Urinary bladder (tissue), 4 donors: ENCODE measurements around the gene ATP11A. TPM values are rescaled to one million over a fixed set of nuclear protein-coding genes. Genes with fewer than 3 reads are reported as not detected.
"Not testable (repeated sequence)": the region's sequence is repeated elsewhere in the genome, so short reads cannot be mapped to it uniquely, and the experiment has no call there.

Source experiments
- DNase-seq: peaks from one replicate; pipeline ENCODE4 v3.0.0-alpha.2; 2015; ENCODE audit errors: extremely low spot score
- H3K27ac ChIP-seq: one replicate; pipeline ENCODE4 v1.5.1; 2013; ENCODE audit warnings: low read depth, mild to moderate bottlenecking, moderate library complexity
- H3K36me3 ChIP-seq: one replicate; pipeline ENCODE4 v1.6.1; 2013; ENCODE audit warnings: mild to moderate bottlenecking, moderate library complexity; ENCODE audit not compliant: insufficient read depth
- H3K4me1 ChIP-seq: one replicate; pipeline ENCODE4 v1.6.1; 2013; ENCODE audit warnings: mild to moderate bottlenecking, moderate library complexity; ENCODE audit not compliant: insufficient read depth
- H3K4me3 ChIP-seq: one replicate; pipeline ENCODE4 v1.5.1; 2013; ENCODE audit warnings: low read depth, low read length
- WGBS: extraction: QIAGEN DNeasy Blood & Tissue Kit; methylation state at CpG from one replicate; pipeline ENCODE4 v1.1.7; 2013; 5-methylcytosine and 5-hydroxymethylcytosine counted together
- polyA plus RNA-seq: library from polyadenylated mRNA; stranded (reverse); fragments of 200-250 nt; gene quantifications from one replicate; pipeline ENCODE4 v1.2.3, GENCODE V29; 2013
- total RNA-seq: library from RNA; depleted of rRNA; stranded (reverse); fragments of >200 nt; gene quantifications from one replicate; pipeline ENCODE4 v1.2.3, GENCODE V29; 2014
- donor health status: healthy with polysubstance abuse.
- donor health status: healthy.

The ATP11A gene
- total and polyA plus RNA-seq, 2 donors, result 11.4 to 26.2 TPM

DNA sequence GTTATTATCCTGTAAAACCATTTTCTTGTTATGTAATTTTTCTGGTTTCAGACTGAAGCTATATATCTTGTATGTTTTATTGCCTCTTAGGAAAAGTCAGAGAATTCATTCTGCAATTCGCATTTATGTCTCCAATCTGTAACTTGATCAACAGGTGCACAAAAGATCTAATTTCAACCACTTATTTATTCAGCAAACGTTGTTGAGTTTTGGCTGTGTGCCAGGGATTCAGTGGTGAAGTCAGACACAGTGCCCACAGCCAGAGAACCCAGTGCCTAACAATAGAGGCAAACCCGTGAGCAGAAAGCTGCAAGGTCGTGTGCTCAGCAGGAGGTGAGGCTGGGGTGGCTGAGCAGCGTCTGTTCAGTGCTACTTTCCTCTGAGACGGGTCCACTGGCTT is 159.7 kb downstream of the ATP11A start:
- H3K36me3 ChIP-seq, result no peaks in the 10 kb centered on the region
- H3K4me1 ChIP-seq, result no peaks in the 10 kb centered on the region
- DNase-seq, result no peak
- H3K27ac ChIP-seq, result no peak overlapping the region
- 79% methylated on average over 6 of the region's 6 CpGs for WGBS
- H3K4me3 ChIP-seq, result no peak overlapping the region

DNA sequence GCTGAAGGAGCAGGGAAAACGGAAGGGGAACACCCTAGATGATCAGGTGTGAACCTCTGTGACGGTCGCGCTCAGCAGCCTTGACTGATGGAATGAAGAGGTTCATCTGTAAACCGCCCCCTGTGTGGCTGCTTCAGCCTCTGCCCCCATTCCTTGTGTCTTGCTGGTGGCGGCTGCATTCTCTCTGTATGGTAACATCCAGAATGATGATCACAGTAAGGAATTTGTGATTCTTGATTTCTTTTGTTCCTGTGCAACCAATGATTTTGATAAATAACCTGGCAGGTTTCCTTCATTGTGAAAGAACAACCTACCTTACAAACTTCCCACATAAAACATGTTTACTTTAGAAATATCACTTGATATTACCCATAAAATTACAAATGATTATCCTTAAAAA is 160.4 kb downstream of the ATP11A start:
- H3K4me3 ChIP-seq, result no peak overlapping the region
- no peaks in the 10 kb centered on the region for H3K4me1 ChIP-seq
- H3K27ac ChIP-seq, result no peak overlapping the region
- WGBS, result 98% methylated on average over 6 of the region's 6 CpGs
- DNase-seq, result no peak
- no peaks in the 10 kb centered on the region for H3K36me3 ChIP-seq

DNA sequence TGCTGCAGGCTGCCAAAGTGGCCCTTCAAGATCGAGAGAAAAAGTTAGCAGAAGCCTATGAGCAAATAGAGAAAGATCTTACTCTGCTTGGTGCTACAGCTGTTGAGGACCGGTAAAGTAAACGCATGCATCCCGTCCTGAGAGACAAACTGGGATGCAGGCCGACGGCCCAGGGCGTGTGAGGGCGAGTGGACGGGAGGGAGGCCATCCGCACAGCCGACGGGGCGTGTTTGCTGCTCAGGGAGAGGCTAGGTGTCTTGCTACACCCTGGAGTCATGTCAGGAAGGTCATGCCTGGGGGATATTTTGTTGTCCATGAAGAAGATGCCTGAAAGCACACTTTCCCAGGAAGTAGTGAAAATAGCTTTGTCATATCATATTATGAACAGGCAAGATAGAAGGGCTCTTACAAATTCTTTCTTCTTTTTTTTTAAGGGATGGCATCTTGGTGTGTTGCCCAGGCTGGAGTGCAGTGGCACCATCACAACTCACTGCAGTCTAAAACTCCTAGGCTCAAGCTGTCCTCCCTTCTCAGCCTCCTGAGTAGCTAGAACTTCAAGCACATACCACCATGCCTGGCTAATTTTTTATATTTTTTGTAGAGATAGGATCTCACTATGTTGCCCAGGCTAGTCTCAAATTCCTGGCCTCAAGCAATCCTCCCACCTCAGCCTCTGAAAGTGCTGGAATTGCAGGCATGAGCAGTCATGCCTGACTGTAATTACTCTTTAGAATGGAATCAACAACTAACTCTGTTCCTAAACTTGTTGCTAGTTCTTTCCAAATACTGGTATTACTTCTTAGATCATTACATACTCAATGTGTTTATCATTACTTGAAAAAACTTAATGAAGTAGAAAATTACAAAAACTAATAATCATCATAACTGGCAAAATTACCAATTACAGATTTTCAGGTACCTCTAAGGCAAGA is 161.5 kb downstream of the ATP11A start:
- 90% methylated on average over 13 of the region's 13 CpGs for WGBS
- H3K36me3 ChIP-seq, result no peaks in the 10 kb centered on the region
- H3K4me3 ChIP-seq, result no peak overlapping the region
- no peak for DNase-seq
- no peak overlapping the region for H3K27ac ChIP-seq
- no peaks in the 10 kb centered on the region for H3K4me1 ChIP-seq

DNA sequence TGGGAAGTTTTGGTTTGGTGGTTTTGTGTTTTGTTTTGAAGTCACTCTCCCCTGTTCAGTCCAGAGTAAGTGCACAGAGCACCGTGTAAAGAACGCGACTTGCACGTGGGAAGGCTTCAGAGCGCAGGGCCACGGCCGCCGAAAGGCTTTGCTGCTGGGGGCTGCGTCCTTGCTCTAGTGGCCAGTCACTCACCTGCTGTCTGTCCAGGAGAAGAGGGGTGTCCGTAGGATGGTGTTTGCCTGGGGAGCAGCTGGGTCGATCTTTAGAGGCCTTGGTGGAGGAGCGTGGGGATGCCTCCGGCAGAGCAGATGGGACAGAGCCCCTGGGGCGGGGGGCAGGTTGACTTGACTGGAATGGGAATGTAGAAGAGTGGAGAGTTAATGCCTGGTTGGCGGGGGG is 162.6 kb downstream of the ATP11A start:
- 91% methylated on average over 15 of the region's 15 CpGs for WGBS
- Histone ChIP-seq H3K27ac (no peak overlapping the region), H3K4me3 (no peak overlapping the region), H3K36me3 (no peaks in the 10 kb centered on the region), H3K4me1 (no peaks in the 10 kb centered on the region)
- no peak for DNase-seq

DNA sequence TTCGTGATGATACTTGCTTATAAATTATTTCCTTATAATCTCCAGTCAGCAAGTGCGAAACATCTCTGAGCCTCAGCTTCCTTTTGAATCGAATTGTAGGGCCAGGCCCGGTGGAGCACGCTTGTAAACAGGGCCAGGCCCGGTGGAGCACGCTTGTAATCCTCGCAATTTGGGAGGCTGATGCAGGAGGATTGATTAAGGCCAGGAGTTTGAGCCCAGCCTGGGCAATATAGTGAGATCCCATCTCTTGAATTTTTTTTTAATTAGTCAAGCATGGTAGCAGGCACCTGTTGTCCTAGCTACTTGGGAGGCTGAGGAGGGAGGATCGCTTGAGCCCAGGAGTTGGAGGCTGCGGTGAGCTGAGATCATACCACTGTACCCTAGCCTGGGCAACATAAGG is 163.0 kb downstream of the ATP11A start:
- DNase-seq, result no peak
- Histone ChIP-seq H3K27ac (no peak overlapping the region), H3K4me1 (no peaks in the 10 kb centered on the region), H3K36me3 (no peaks in the 10 kb centered on the region), H3K4me3 (no peak overlapping the region)
- 96% methylated on average over 10 of the region's 10 CpGs for WGBS

DNA sequence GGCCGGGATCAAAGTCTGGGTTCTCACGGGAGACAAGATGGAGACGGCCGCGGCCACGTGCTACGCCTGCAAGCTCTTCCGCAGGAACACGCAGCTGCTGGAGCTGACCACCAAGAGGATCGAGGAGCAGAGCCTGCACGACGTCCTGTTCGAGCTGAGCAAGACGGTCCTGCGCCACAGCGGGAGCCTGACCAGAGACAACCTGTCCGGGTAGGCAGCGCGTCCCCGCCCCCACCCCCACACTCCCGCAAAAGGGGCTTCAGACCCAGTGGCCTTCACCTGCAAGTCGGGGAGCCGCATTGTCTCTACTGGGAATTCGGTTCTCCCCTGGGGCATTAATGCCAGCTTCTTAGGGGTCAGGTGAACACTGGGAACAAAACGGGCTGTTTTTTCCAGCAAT is 164.5 kb downstream of the ATP11A start:
- Histone ChIP-seq H3K27ac (no peak overlapping the region), H3K36me3 (no peaks in the 10 kb centered on the region), H3K4me1 (no peaks in the 10 kb centered on the region), H3K4me3 (no peak overlapping the region)
- 95% methylated on average over 25 of the region's 25 CpGs for WGBS
- no peak for DNase-seq

DNA sequence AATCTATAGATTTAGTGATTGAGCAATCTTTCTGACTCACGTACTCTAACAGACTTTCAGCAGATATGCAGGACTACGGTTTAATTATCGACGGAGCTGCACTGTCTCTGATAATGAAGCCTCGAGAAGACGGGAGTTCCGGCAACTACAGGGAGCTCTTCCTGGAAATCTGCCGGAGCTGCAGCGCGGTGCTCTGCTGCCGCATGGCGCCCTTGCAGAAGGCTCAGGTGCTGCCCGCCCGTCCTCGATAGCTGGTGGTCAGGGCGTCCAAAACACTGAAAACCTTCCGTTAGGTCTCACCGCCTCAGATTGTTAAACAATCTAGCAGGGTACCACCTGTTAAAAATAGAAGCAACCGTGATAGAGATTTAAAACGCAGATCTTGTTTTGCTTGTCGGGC is 166.0 kb downstream of the ATP11A start:
- no peaks in the 10 kb centered on the region for H3K36me3 ChIP-seq
- WGBS, result 97% methylated on average over 21 of the region's 21 CpGs
- H3K4me3 ChIP-seq, result no peak overlapping the region
- no peak for DNase-seq
- no peaks in the 10 kb centered on the region for H3K4me1 ChIP-seq
- no peak overlapping the region for H3K27ac ChIP-seq

DNA sequence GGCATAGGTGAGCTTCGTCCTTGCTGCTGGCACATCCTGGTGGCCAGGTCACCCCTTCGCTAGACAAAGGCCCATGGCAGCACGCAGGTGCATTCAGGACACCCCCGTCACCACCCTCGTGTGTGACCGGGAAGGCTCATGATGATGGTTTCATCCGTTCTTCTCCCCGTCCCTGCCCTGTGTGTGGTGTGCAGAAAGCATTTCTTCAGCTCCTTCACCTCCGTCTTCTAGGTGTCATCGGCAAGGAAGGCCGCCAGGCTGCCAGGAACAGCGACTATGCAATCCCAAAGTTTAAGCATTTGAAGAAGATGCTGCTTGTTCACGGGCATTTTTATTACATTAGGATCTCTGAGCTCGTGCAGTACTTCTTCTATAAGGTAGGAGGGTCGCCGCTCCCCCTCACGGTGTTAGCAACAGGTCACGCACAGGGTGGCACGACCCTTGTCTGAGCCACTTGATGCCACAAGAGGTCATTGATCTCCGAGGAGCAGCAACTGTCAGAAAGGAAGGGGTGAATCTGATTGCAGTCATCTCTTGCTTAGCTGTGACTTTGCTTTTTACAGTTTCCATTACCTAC is 168.2 kb downstream of the ATP11A start:
- Histone ChIP-seq H3K27ac (no peak overlapping the region), H3K4me1 (no peaks in the 10 kb centered on the region), H3K36me3 (no peaks in the 10 kb centered on the region), H3K4me3 (no peak overlapping the region)
- no peak for DNase-seq
- 95% methylated on average over 20 of the region's 20 CpGs for WGBS

DNA sequence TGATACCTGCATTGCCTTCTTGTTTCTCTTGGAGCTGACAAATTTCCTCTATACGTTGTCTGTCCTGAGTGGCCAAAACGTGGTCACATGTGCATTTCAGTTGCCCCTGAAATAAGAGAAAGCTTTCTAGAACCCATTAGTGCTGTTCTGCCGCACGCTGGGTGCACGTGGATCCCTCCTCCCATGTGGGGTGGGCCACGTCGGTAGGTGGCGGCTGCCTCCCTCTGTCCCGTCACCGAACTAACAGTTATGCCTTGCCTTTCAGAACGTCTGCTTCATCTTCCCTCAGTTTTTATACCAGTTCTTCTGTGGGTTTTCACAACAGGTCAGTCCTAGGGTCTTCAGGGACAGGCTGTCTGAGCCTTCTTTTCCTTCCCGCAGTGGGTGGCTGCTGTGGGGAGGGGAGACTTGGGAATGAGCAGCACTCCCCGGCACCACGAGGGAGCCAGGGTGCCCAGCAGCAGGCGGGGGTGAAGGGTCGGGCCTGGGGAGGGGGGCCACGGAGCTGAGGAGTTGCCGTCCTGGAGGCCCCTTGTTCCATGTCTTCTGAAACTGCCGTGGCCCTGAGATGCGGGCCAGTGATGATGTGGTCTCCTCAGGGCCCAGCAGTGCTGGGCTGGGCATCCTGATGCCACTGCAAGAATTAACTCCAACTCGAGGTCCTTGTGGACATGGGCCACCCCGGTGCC is 169.4 kb downstream of the ATP11A start:
- DNase-seq, result no peak
- Histone ChIP-seq H3K27ac (no peak overlapping the region), H3K4me3 (no peak overlapping the region), H3K4me1 (no peaks in the 10 kb centered on the region), H3K36me3 (no peaks in the 10 kb centered on the region)
- WGBS, result 90% methylated on average over 22 of the region's 22 CpGs

DNA sequence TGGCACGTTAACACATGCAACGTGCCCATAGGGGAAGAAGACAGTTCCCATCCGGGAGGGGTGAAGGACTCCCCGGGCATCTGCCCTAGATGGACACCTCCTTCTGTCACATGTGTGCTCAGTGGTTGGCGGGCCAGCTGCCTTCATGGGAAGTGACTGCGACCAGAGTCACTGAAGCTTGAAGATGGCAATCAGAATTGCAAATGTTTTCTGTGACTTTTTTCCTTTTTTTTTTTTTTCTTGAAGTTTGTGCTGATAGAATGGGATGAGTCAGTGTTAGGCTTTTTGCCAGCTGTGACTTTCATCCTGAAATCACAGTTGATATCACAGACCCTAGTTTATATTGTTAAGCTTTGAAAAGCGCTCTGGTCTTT is 170.0 kb downstream of the ATP11A start:
- WGBS, result 69% methylated on average over 7 of the region's 7 CpGs
- no peak overlapping the region for H3K4me3 ChIP-seq
- no peaks in the 10 kb centered on the region for H3K36me3 ChIP-seq
- DNase-seq, result no peak
- no peak overlapping the region for H3K27ac ChIP-seq
- no peaks in the 10 kb centered on the region for H3K4me1 ChIP-seq

DNA sequence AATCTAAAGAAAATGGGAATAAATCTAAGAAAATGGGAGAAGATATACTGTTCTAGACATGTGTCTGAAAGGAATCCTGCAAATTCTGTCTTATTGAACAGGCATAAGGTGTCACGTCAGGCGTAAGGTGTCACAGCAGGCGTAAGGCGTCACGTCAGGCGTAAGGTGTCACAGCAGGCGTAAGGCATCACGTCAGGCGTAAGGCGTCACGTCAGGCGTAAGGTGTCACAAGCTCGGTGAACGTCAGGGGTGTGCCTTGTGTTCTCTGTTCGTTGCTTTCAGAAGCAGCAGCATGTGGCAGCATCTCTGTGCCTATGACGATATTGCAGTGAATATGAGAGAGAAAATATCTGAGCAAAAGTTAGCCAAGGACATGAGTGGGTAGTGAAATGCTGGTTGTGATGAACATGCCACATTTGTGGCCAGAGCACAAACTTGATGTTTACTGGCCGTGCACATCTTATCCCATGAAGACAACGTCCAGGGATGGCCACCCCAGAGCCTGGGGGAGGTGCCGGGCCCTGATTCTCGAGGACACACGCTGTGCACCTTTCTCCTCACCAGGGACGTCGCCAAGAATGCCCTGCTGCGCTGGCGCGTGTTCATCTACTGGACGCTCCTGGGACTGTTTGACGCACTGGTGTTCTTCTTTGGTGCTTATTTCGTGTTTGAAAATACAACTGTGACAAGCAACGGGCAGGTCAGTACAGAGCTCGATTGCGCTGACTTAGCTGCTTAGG is 172.2 kb downstream of the ATP11A start:
- Histone ChIP-seq H3K4me1 (no peaks in the 10 kb centered on the region), H3K36me3 (no peaks in the 10 kb centered on the region), H3K4me3 (no peak overlapping the region), H3K27ac (no peak overlapping the region)
- WGBS, result 93% methylated on average over 32 of the region's 32 CpGs
- DNase-seq, result no peak

DNA sequence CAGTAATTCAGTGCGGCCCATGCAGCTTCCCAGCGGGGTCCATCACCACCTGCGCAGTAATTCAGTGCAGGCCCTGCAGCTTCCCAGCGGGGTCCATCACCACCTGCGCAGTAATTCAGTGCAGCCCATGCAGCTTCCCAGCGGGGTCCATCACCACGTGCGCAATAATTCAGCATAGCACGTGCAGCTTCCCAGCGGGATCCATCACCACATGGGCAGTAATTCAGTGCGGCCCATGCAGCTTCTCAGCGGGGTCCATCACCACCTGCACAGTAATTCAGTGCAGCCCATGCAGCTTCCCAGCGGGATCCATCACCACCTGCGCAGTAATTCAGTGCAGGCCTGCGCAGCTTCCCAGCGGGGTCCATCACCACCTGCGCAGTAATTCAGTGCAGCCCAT is 173.5 kb downstream of the ATP11A start:
- H3K4me3 ChIP-seq, H3K27ac ChIP-seq, H3K4me1 ChIP-seq, H3K36me3 ChIP-seq, DNase-seq: not testable (repeated sequence)
- 95% methylated on average over 17 of the region's 17 CpGs for WGBS

DNA sequence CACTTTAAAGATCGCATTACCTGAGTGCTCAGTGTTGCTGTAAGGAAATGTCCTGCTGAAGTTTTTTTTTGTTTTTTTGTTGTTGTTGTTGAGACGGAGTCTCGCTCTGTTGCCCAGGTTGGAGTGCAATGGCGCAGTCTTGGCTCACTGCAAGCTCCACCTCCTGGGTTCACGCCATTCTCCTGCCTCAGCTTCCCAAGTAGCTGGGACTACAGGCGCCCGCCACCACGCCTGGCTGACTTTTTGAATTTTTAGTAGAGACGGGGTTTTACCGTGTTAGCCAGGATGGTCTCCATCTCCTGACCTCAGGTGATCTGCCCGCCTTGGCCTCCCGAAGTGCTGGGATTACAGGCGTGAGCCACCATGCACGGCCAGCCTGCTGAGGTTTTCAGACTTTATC is 175.6 kb downstream of the ATP11A start:
- H3K36me3 ChIP-seq, H3K4me3 ChIP-seq, H3K4me1 ChIP-seq, H3K27ac ChIP-seq, DNase-seq: not testable (repeated sequence)
- WGBS, result 90% methylated on average over 14 of the region's 14 CpGs
